Dendritic cell treated with granulocyte-macrophage colony-stimulating factor and Interleukin-4, amounts not matched to agents 40 ng/mL and 50 ng/mL, for 4 days (primary cell): ENCODE data around the gene CCDC201.

ENCODE experiments used
- H3K27ac Mint-ChIP-seq: one replicate; pipeline ENCODE4 v1.8.0; 2022; ENCODE audit warnings: mild to moderate bottlenecking, mixed read lengths
- H3K27me3 Mint-ChIP-seq: one replicate; pipeline ENCODE4 v1.8.0; 2022; ENCODE audit warnings: mild to moderate bottlenecking, mixed read lengths
- H3K36me3 Mint-ChIP-seq: one replicate; pipeline ENCODE4 v1.8.0; 2022; ENCODE audit warnings: low read depth, mixed read lengths
- H3K4me1 Mint-ChIP-seq: one replicate; pipeline ENCODE4 v1.8.0; 2022; ENCODE audit warnings: low read depth, mixed read lengths
- H3K4me3 Mint-ChIP-seq: one replicate; pipeline ENCODE4 v1.8.0; 2022; ENCODE audit warnings: mild to moderate bottlenecking, moderate library complexity, mixed read lengths
- H3K9me3 Mint-ChIP-seq: one replicate; pipeline ENCODE4 v1.8.0; 2022; ENCODE audit warnings: mixed read lengths
- intact Hi-C: fragments of 100-400 bp; cut with micrococcal nuclease; formaldehyde crosslinking; loops from one replicate; pipeline ENCODE4 v1.15.0; 2022

CCDC201 gene

GRCh38 chr7:45873035-45873354 lies at the start of gene CCDC201:
Gene CCDC201 (minus strand): TSS chr7:45873082. CDS start chr7:45873007, 75 bp downstream.
- Mint-ChIP-seq H3K4me3 (no peak within 1 kb of the TSS), H3K9me3 (no peaks in the 10 kb centered on the region), H3K27ac (no peak within 1 kb of the TSS), H3K36me3 (no peaks in the 10 kb centered on the region), H3K4me1 (no peaks in the 10 kb centered on the region), H3K27me3 (no peaks in the 10 kb centered on the region)
- intact Hi-C loops, result no loop called here

- intact Hi-C loops, result no loop called here
- Mint-ChIP-seq H3K27me3 (peaks cover 75% of the 10 kb centered on the region), H3K4me3 (no peak overlapping the region), H3K9me3 (no peaks in the 10 kb centered on the region), H3K4me1 (peaks cover 4% of the 10 kb centered on the region), H3K36me3 (no peaks in the 10 kb centered on the region), H3K27ac (no peak overlapping the region)
These were observed 49.0 kb upstream of the CCDC201 start for GRCh38 chr7:45921699-45922519.

GRCh38 chr7:45921381-45921698 lies 48.5 kb upstream of the CCDC201 start:
- intact Hi-C loops, result no loop called here
- H3K36me3 Mint-ChIP-seq, result no peaks in the 10 kb centered on the region
- H3K4me3 Mint-ChIP-seq, result no peak overlapping the region
- H3K27me3 Mint-ChIP-seq, result peaks cover 76% of the 10 kb centered on the region
- H3K4me1 Mint-ChIP-seq, result peaks cover 4% of the 10 kb centered on the region
- no peaks in the 10 kb centered on the region for H3K9me3 Mint-ChIP-seq
- H3K27ac Mint-ChIP-seq, result no peak overlapping the region

GRCh38 chr7:45920502-45921380 lies 47.9 kb upstream of the CCDC201 start, which contains the start of gene IGFBP3:
Gene IGFBP3 (minus strand): TSS chr7:45921272. CDS start chr7:45921140, 132 bp downstream.
- intact Hi-C loops, result no loop called here
- no peaks in the 10 kb centered on the region for H3K9me3 Mint-ChIP-seq
- no peak within 1 kb of the TSS for H3K27ac Mint-ChIP-seq

GRCh38 chr7:45919993-45920459 lies 47.1 kb upstream of the CCDC201 start:
- Mint-ChIP-seq H3K36me3 (no peaks in the 10 kb centered on the region), H3K27ac (no peak overlapping the region), H3K27me3 (peaks cover 77% of the 10 kb centered on the region), H3K4me1 (peaks cover 4% of the 10 kb centered on the region), H3K9me3 (no peaks in the 10 kb centered on the region), H3K4me3 (no peak overlapping the region)
- intact Hi-C loops, result loop anchor here (2.0 to 5.0 kb wide), 2 partner anchors 1167 to 1333 kb away; no protein-coding TSS in a partner anchor

More at GRCh38 chr7:45920502-45921380, 47.9 kb upstream of the CCDC201 start, which contains the start of gene IGFBP3:
- Mint-ChIP-seq H3K4me1 (peaks cover 4% of the 10 kb centered on the region), H3K4me3 (no peak within 1 kb of the TSS), H3K36me3 (no peaks in the 10 kb centered on the region), H3K27me3 (peaks cover 78% of the 10 kb centered on the region)

GRCh38 chr7:45919231-45919784 lies 46.4 kb upstream of the CCDC201 start:
- peaks cover 70% of the 10 kb centered on the region for H3K27me3 Mint-ChIP-seq
- no peak overlapping the region for H3K4me3 Mint-ChIP-seq
- no peak overlapping the region for H3K27ac Mint-ChIP-seq
- H3K36me3 Mint-ChIP-seq, result no peaks in the 10 kb centered on the region
- intact Hi-C loops, result loop anchor here (2.0 to 5.0 kb wide), 2 partner anchors 1168 to 1333 kb away; no protein-coding TSS in a partner anchor
- H3K4me1 Mint-ChIP-seq, result peaks cover 4% of the 10 kb centered on the region
- no peaks in the 10 kb centered on the region for H3K9me3 Mint-ChIP-seq

GRCh38 chr7:45918556-45918955 lies 45.7 kb upstream of the CCDC201 start:
- intact Hi-C loops, result loop anchor here (2.0 to 5.0 kb wide), 2 partner anchors 1169 to 1334 kb away; no protein-coding TSS in a partner anchor

GRCh38 chr7:45917658-45918057 lies 44.8 kb upstream of the CCDC201 start:
- Mint-ChIP-seq H3K36me3 (no peaks in the 10 kb centered on the region), H3K27me3 (peaks cover 57% of the 10 kb centered on the region), H3K9me3 (no peaks in the 10 kb centered on the region), H3K27ac (no peak overlapping the region), H3K4me1 (no peaks in the 10 kb centered on the region), H3K4me3 (no peak overlapping the region)
- intact Hi-C loops, result loop anchor here (1.0 to 5.0 kb wide), 3 partner anchors 1170 to 1335 kb away; no protein-coding TSS in a partner anchor

More at GRCh38 chr7:45918556-45918955, 45.7 kb upstream of the CCDC201 start:
- peaks cover 4% of the 10 kb centered on the region for H3K4me1 Mint-ChIP-seq
- H3K9me3 Mint-ChIP-seq, result no peaks in the 10 kb centered on the region
- H3K4me3 Mint-ChIP-seq, result no peak overlapping the region
- H3K27me3 Mint-ChIP-seq, result peaks cover 63% of the 10 kb centered on the region
- H3K36me3 Mint-ChIP-seq, result no peaks in the 10 kb centered on the region
- H3K27ac Mint-ChIP-seq, result no peak overlapping the region

GRCh38 chr7:45917064-45917463 lies 44.2 kb upstream of the CCDC201 start:
- no peak overlapping the region for H3K27ac Mint-ChIP-seq
- H3K9me3 Mint-ChIP-seq, result no peaks in the 10 kb centered on the region
- no peak overlapping the region for H3K4me3 Mint-ChIP-seq
- intact Hi-C loops, result loop anchor here (1.0 to 5.0 kb wide), 2 partner anchors 1170 to 1263 kb away; no protein-coding TSS in a partner anchor
- no peaks in the 10 kb centered on the region for H3K36me3 Mint-ChIP-seq
- H3K27me3 Mint-ChIP-seq, result peaks cover 51% of the 10 kb centered on the region
- no peaks in the 10 kb centered on the region for H3K4me1 Mint-ChIP-seq

GRCh38 chr7:45915606-45916005 lies 42.7 kb upstream of the CCDC201 start:
- Mint-ChIP-seq H3K27me3 (peaks cover 39% of the 10 kb centered on the region), H3K9me3 (no peaks in the 10 kb centered on the region), H3K36me3 (no peaks in the 10 kb centered on the region), H3K4me3 (no peak overlapping the region), H3K4me1 (no peaks in the 10 kb centered on the region), H3K27ac (no peak overlapping the region)
- intact Hi-C loops, result loop anchor here (5.0 kb wide), 1 partner anchor 1172 kb away; no protein-coding TSS in a partner anchor

- no peak overlapping the region for H3K4me3 Mint-ChIP-seq
- intact Hi-C loops, result loop anchor here (5.0 kb wide), 1 partner anchor 1172 kb away; no protein-coding TSS in a partner anchor
- H3K27me3 Mint-ChIP-seq, result peaks cover 34% of the 10 kb centered on the region
- no peaks in the 10 kb centered on the region for H3K4me1 Mint-ChIP-seq
- no peaks in the 10 kb centered on the region for H3K9me3 Mint-ChIP-seq
- no peaks in the 10 kb centered on the region for H3K36me3 Mint-ChIP-seq
- H3K27ac Mint-ChIP-seq, result no peak overlapping the region
These were observed 42.0 kb upstream of the CCDC201 start for GRCh38 chr7:45914911-45915310.

- Mint-ChIP-seq H3K36me3 (no peaks in the 10 kb centered on the region), H3K4me3 (no peak overlapping the region), H3K4me1 (no peaks in the 10 kb centered on the region), H3K27ac (no peak overlapping the region), H3K9me3 (no peaks in the 10 kb centered on the region), H3K27me3 (peaks cover 18% of the 10 kb centered on the region)
- intact Hi-C loops, result no loop called here
These were observed 40.1 kb upstream of the CCDC201 start for GRCh38 chr7:45912972-45913371.

- Mint-ChIP-seq H3K36me3 (no peaks in the 10 kb centered on the region), H3K4me3 (no peak overlapping the region), H3K27ac (no peak overlapping the region), H3K9me3 (no peaks in the 10 kb centered on the region), H3K27me3 (peaks cover 8% of the 10 kb centered on the region), H3K4me1 (no peaks in the 10 kb centered on the region)
- intact Hi-C loops, result no loop called here
These were observed 38.4 kb upstream of the CCDC201 start for GRCh38 chr7:45911311-45911710.
